Kidney epithelial cell (primary cell): ENCODE data around the gene NRP1. TPM values are rescaled to one million over a fixed set of nuclear protein-coding genes. Genes with fewer than 3 reads are reported as not detected.
A peak's percentile ranks its signal among the peaks of the same experiment; 100 is the strongest.

ENCODE experiments used
- DNase-seq: peaks from one replicate; pipeline ENCODE4 v3.0.0-alpha.2; 2010; ENCODE audit warnings: low read depth
- H3K27me3 ChIP-seq: 2 replicates; pipeline ENCODE4 v1.6.0; 2011; ENCODE audit warnings: low read length; ENCODE audit not compliant: control insufficient read depth, insufficient read depth
- H3K36me3 ChIP-seq: 2 replicates; pipeline ENCODE4 v1.5.1; 2011; ENCODE audit warnings: low read length; ENCODE audit not compliant: control insufficient read depth, insufficient read depth
- H3K4me3 ChIP-seq: 2 replicates; pipeline ENCODE4 v1.5.1; 2011; ENCODE audit warnings: low read depth, mild to moderate bottlenecking, control low read depth, low read length
- total RNA-seq: library from RNA; depleted of rRNA; stranded (reverse); fragments of >200 nt; gene quantifications from 2 replicates; pipeline ENCODE4 v1.2.3, GENCODE V29; 2015
- TF ChIP-seq, protein P1 (sequence below): IDR thresholded peaks from 2 replicates; pipeline ENCODE4 v1.5.1; 2011; ENCODE audit warnings: mild to moderate bottlenecking, moderate library complexity, low read length, control low read depth, inconsistent platforms; ENCODE audit not compliant: insufficient read depth, poor library complexity, severe bottlenecking

The NRP1 gene
- total RNA-seq, 1 donor from 2014 or later: 72.6 TPM

GRCh38 chr10:33276282-33276923 is 58.1 kb downstream of the NRP1 start:
- DNase-seq: no peak
- H3K36me3 ChIP-seq: peaks cover 4% of the 10 kb centered on the region
- no peaks in the 10 kb centered on the region for H3K27me3 ChIP-seq
- TF ChIP-seq, protein P1, sequence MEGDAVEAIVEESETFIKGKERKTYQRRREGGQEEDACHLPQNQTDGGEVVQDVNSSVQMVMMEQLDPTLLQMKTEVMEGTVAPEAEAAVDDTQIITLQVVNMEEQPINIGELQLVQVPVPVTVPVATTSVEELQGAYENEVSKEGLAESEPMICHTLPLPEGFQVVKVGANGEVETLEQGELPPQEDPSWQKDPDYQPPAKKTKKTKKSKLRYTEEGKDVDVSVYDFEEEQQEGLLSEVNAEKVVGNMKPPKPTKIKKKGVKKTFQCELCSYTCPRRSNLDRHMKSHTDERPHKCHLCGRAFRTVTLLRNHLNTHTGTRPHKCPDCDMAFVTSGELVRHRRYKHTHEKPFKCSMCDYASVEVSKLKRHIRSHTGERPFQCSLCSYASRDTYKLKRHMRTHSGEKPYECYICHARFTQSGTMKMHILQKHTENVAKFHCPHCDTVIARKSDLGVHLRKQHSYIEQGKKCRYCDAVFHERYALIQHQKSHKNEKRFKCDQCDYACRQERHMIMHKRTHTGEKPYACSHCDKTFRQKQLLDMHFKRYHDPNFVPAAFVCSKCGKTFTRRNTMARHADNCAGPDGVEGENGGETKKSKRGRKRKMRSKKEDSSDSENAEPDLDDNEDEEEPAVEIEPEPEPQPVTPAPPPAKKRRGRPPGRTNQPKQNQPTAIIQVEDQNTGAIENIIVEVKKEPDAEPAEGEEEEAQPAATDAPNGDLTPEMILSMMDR: no peak
- H3K4me3 ChIP-seq: no peak overlapping the region

GRCh38 chr10:33274096-33274785 is 60.2 kb downstream of the NRP1 start:
- TF ChIP-seq, protein P1: no peak
- peaks cover 5% of the 10 kb centered on the region for H3K36me3 ChIP-seq
- no peaks in the 10 kb centered on the region for H3K27me3 ChIP-seq
- no peak for DNase-seq
- no peak overlapping the region for H3K4me3 ChIP-seq

- H3K27me3 ChIP-seq: no peaks in the 10 kb centered on the region
- H3K4me3 ChIP-seq: no peak overlapping the region
- DNase-seq: peak; percentile 72
- peaks cover 5% of the 10 kb centered on the region for H3K36me3 ChIP-seq
- TF ChIP-seq, protein P1: no peak
Measured at GRCh38 chr10:33273295-33274002, 61.0 kb downstream of the NRP1 start.

GRCh38 chr10:33272635-33273034 is 61.8 kb downstream of the NRP1 start:
- TF ChIP-seq, protein P1: no peak
- peaks cover 2% of the 10 kb centered on the region for H3K36me3 ChIP-seq
- H3K4me3 ChIP-seq: no peak overlapping the region
- H3K27me3 ChIP-seq: no peaks in the 10 kb centered on the region
- DNase-seq: no peak

GRCh38 chr10:33271969-33272583 is 62.4 kb downstream of the NRP1 start:
- H3K4me3 ChIP-seq: no peak overlapping the region
- no peak for DNase-seq
- TF ChIP-seq, protein P1: no peak
- no peaks in the 10 kb centered on the region for H3K27me3 ChIP-seq
- peaks cover 2% of the 10 kb centered on the region for H3K36me3 ChIP-seq
